Stimulated activated naive CD8-positive, alpha-beta T cell treated with anti-CD3 and anti-CD28 coated beads, Interleukin-15, Interleukin-2, amounts not matched to agents 100 ng/mL and 50 ng/mL, for 24 hours (primary cell): ENCODE results near the gene GTPBP3.

Experiments
- H3K27ac Mint-ChIP-seq: one replicate; pipeline ENCODE4 v1.8.0; 2021; ENCODE audit warnings: mild to moderate bottlenecking, mixed read lengths
- H3K27me3 Mint-ChIP-seq: one replicate; pipeline ENCODE4 v1.8.0; 2021; ENCODE audit warnings: mixed read lengths
- H3K36me3 Mint-ChIP-seq: one replicate; pipeline ENCODE4 v1.8.0; 2021; ENCODE audit warnings: low read depth, mixed read lengths
- H3K4me1 Mint-ChIP-seq: one replicate; pipeline ENCODE4 v1.8.0; 2021; ENCODE audit warnings: low read depth, mixed read lengths
- H3K4me3 Mint-ChIP-seq: one replicate; pipeline ENCODE4 v1.8.0; 2021; ENCODE audit warnings: mild to moderate bottlenecking, mixed read lengths
- H3K9me3 Mint-ChIP-seq: one replicate; pipeline ENCODE4 v1.8.0; 2021; ENCODE audit warnings: mixed read lengths

The GTPBP3 gene

GRCh38 chr19:17329366-17330261 is 7.7 kb upstream of the GTPBP3 start:
- Mint-ChIP-seq H3K27me3 (no peaks in the 10 kb centered on the region), H3K4me3 (no peak overlapping the region), H3K9me3 (no peaks in the 10 kb centered on the region), H3K27ac (no peak overlapping the region), H3K4me1 (peaks cover 26% of the 10 kb centered on the region), H3K36me3 (no peaks in the 10 kb centered on the region)

- H3K4me1 Mint-ChIP-seq = peaks cover 35% of the 10 kb centered on the region
- H3K4me3 Mint-ChIP-seq = no peak overlapping the region
- no peaks in the 10 kb centered on the region for H3K9me3 Mint-ChIP-seq
- no peak overlapping the region for H3K27ac Mint-ChIP-seq
- no peaks in the 10 kb centered on the region for H3K36me3 Mint-ChIP-seq
- H3K27me3 Mint-ChIP-seq = no peaks in the 10 kb centered on the region
Measured at GRCh38 chr19:17330262-17331044, 6.9 kb upstream of the GTPBP3 start.

GRCh38 chr19:17331045-17331558 is 6.3 kb upstream of the GTPBP3 start:
- Mint-ChIP-seq H3K27ac (no peak overlapping the region), H3K9me3 (no peaks in the 10 kb centered on the region), H3K4me1 (peaks cover 39% of the 10 kb centered on the region), H3K36me3 (no peaks in the 10 kb centered on the region), H3K4me3 (no peak overlapping the region), H3K27me3 (no peaks in the 10 kb centered on the region)

GRCh38 chr19:17332360-17332676 is 5.0 kb upstream of the GTPBP3 start:
- Mint-ChIP-seq H3K36me3 (no peaks in the 10 kb centered on the region), H3K27ac (no peak overlapping the region), H3K9me3 (no peaks in the 10 kb centered on the region), H3K4me3 (no peak overlapping the region), H3K27me3 (no peaks in the 10 kb centered on the region), H3K4me1 (peaks cover 47% of the 10 kb centered on the region)

GRCh38 chr19:17332677-17333581 is 4.4 kb upstream of the GTPBP3 start:
- H3K27ac Mint-ChIP-seq = no peak overlapping the region
- H3K4me1 Mint-ChIP-seq = peaks cover 45% of the 10 kb centered on the region

GRCh38 chr19:17333611-17334413 is 3.5 kb upstream of the GTPBP3 start:
- no peaks in the 10 kb centered on the region for H3K27me3 Mint-ChIP-seq
- peaks cover 50% of the 10 kb centered on the region for H3K4me1 Mint-ChIP-seq
- peak overlapping the region; percentile 49 for H3K27ac Mint-ChIP-seq
- H3K9me3 Mint-ChIP-seq = no peaks in the 10 kb centered on the region
- H3K36me3 Mint-ChIP-seq = no peaks in the 10 kb centered on the region
- H3K4me3 Mint-ChIP-seq = peak overlapping the region; percentile 81

More at GRCh38 chr19:17332677-17333581, 4.4 kb upstream of the GTPBP3 start:
- peak overlapping the region; percentile 32 for H3K4me3 Mint-ChIP-seq
- H3K9me3 Mint-ChIP-seq = no peaks in the 10 kb centered on the region
- H3K36me3 Mint-ChIP-seq = no peaks in the 10 kb centered on the region
- no peaks in the 10 kb centered on the region for H3K27me3 Mint-ChIP-seq

- peak within 1 kb of the TSS; percentile 84 for H3K4me3 Mint-ChIP-seq
- H3K27me3 Mint-ChIP-seq = no peaks in the 10 kb centered on the region
- H3K4me1 Mint-ChIP-seq = peaks cover 44% of the 10 kb centered on the region
- peak within 1 kb of the TSS; percentile 63 for H3K27ac Mint-ChIP-seq
- peaks cover 6% of the 10 kb centered on the region for H3K36me3 Mint-ChIP-seq
- H3K9me3 Mint-ChIP-seq = no peaks in the 10 kb centered on the region
Measured at GRCh38 chr19:17334414-17335409, 2.6 kb upstream of the GTPBP3 start, which contains the start of gene ANO8. ANO8 (minus strand) TSS chr19:17334855; CDS start chr19:17334670, 185 bp downstream.

- Mint-ChIP-seq H3K9me3 (no peaks in the 10 kb centered on the region), H3K4me1 (peaks cover 41% of the 10 kb centered on the region), H3K27ac (no peak overlapping the region), H3K36me3 (peaks cover 6% of the 10 kb centered on the region), H3K27me3 (no peaks in the 10 kb centered on the region), H3K4me3 (peak overlapping the region; percentile 50)
Measured at GRCh38 chr19:17335575-17335974, 1.8 kb upstream of the GTPBP3 start.

GRCh38 chr19:17337675-17338432 is 501 bp downstream of the GTPBP3 start:
- peaks cover 41% of the 10 kb centered on the region for H3K4me1 Mint-ChIP-seq
- H3K4me3 Mint-ChIP-seq = peak overlapping the region; percentile 94
- no peaks in the 10 kb centered on the region for H3K9me3 Mint-ChIP-seq
- H3K27me3 Mint-ChIP-seq = no peaks in the 10 kb centered on the region
- peak overlapping the region; percentile 96 for H3K27ac Mint-ChIP-seq
- peaks cover 13% of the 10 kb centered on the region for H3K36me3 Mint-ChIP-seq

- peaks cover 38% of the 10 kb centered on the region for H3K4me1 Mint-ChIP-seq
- H3K27me3 Mint-ChIP-seq = no peaks in the 10 kb centered on the region
- peaks cover 15% of the 10 kb centered on the region for H3K36me3 Mint-ChIP-seq
- peak overlapping the region; percentile 94 for H3K4me3 Mint-ChIP-seq
- no peaks in the 10 kb centered on the region for H3K9me3 Mint-ChIP-seq
- peak overlapping the region; percentile 96 for H3K27ac Mint-ChIP-seq
Measured at GRCh38 chr19:17338433-17339078, 1.2 kb downstream of the GTPBP3 start.

GRCh38 chr19:17339088-17339741 is 1.9 kb downstream of the GTPBP3 start:
- peaks cover 20% of the 10 kb centered on the region for H3K36me3 Mint-ChIP-seq
- peaks cover 33% of the 10 kb centered on the region for H3K4me1 Mint-ChIP-seq
- no peak overlapping the region for H3K27ac Mint-ChIP-seq
- H3K4me3 Mint-ChIP-seq = peak overlapping the region; percentile 94
- H3K27me3 Mint-ChIP-seq = no peaks in the 10 kb centered on the region
- H3K9me3 Mint-ChIP-seq = no peaks in the 10 kb centered on the region
